HG03442 (cell line): ENCODE measurements around the gene SPNS1.
A peak's percentile ranks its signal among the peaks of the same experiment; 100 is the strongest.
"Not testable (repeated sequence)": the region's sequence is repeated elsewhere in the genome, so short reads cannot be mapped to it uniquely, and the experiment has no call there.

Experiments used
- ATAC-seq: cut with Tn5 transposase; IDR thresholded peaks from one replicate; pipeline ENCODE4 v1.9.1; 2021; ENCODE audit warnings: mild to moderate bottlenecking, moderate library complexity; ENCODE audit not compliant: unreplicated experiment

The SPNS1 gene

GRCh38 chr16:28958216-28958615 lies 16.4 kb upstream of the SPNS1 start:
- ATAC-seq = no peak

DNA sequence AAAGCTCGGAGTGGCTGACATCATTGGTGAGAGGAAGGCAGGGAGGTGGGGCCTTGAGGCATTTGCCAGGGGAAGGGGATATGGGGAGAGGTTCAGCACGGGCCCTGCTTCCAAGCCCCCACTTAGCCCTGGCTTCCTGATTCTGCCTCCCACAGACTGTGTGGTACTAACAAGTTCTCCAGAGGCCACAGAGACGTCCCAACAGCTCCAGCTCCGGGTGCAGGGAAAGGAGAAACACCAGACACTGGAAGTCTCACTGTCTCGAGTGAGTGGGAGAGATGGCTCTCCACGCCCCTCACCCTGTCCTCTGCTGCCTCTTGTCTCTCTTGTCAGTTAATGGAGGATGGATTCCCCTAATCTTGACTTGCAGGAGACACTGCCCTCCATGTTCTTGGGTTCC lies 15.7 kb upstream of the SPNS1 start:
- ATAC-seq = no peak

- no peak for ATAC-seq
These were observed 10.5 kb upstream of the SPNS1 start for GRCh38 chr16:28964072-28964471.

DNA sequence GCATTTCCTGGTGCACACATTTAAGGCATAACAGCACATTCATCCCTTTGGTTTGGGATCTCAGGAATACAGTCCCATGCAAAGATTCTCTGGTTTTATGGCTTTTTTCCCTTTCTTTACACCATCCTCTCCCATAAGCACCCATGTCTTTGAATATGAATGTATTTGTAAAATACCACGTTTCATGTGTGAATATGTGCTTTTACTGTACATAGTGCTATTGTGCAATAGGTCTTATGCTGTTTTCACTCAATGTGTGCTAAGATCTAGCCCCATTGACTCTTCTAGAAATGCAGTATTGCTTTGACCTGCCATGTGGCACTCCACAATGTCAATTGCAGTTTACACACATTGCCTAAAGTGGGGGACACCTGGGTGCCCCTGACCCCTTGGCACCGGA lies 10.1 kb upstream of the SPNS1 start:
- ATAC-seq = no peak

DNA sequence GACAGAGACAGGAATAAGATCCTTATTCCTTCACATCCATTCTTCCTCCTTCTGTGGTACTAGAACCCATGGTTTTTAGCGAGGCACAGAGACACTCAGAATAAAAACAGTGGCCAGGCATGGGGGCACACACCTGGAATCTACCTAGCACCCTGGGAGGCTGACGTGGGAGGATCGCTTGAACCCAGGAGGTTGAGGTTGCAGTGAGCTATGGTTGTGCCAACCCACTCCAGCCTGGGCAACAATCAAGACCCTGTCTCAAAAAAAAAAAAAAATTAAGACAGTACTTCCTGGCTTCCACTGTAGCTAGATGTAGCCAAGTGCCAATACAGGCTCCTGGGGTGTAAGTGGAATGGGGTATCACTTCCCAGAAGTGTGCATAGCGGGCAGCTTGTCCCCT lies 7.4 kb upstream of the SPNS1 start:
- ATAC-seq = no peak

GRCh38 chr16:28969696-28970095 lies 4.9 kb upstream of the SPNS1 start:
- not testable (repeated sequence) for ATAC-seq

DNA sequence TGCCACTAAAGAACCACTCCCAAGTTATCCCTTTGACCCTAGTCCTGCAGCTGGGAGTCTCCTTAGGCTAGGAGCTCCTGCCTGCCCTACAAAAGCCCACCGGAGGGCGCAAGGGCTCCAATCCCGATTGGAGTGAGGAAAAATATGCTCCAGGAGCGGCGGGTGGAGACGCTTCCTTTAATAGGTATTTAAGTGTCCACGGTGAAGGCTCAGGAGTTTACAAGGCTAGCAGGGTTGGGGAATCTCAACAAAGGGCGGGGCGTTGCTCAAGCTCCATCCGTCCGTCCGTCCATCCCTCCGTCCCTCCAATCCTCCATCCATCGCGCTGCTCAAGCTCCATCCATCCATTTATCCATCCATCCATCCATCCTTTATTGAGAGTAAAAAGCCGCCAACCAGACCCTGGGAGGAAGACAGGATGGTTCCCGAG lies 556 bp upstream of the SPNS1 start:
- ATAC-seq = no peak

DNA sequence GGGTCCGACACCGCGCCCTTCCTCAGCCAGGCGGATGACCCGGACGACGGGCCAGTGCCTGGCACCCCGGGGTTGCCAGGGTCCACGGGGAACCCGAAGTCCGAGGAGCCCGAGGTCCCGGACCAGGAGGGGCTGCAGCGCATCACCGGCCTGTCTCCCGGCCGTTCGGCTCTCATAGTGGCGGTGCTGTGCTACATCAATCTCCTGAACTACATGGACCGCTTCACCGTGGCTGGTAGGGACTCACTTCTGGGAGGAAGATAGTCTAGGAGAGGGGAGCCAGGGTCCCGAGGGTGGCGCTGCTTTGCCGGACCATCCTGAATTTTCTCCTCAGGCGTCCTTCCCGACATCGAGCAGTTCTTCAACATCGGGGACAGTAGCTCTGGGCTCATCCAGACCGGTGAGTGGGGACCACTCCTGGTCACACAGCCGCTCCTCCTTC lies 601 bp downstream of the SPNS1 start:
- peak; percentile 28 for ATAC-seq

DNA sequence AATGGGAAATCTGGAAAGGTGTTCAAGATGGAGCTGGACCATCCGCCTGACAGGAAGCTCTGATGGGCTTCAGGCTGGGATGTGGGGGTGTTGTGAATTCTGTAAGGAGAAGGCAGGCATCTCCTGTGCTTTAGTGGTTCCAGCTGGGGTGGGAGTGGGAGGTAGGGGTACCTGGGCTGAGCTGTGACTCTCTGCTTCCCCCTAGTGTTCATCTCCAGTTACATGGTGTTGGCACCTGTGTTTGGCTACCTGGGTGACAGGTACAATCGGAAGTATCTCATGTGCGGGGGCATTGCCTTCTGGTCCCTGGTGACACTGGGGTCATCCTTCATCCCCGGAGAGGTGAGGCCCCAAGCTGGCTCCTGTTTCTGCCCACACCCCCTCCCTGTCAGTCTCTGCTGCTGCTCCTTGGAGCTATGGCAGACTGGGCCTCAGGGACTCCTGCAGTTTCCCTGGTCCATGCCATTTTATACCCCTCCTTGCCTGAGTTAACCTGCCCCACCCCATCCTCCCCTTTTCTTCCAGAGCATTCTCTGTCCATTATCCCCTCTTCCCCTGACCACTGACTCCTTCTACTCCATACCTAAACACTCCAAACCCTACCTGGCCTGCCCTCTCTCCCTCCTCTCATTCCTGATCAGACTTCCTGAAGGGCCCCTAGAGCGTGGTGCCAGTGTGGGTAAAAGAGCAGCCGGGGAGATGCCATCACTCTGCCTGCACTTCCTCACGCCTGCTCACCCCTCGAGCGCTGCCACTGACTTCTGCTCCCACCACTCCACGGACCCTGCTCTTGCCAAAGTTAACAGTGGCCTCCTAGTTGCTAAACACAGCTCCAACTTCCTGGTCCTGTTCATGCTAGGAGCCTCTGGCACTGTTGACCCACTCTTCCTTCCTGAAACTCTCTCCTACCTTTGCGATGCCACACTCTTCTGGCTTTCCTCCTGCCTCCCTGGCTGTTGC lies 3.4 kb downstream of the SPNS1 start:
- no peak for ATAC-seq

DNA sequence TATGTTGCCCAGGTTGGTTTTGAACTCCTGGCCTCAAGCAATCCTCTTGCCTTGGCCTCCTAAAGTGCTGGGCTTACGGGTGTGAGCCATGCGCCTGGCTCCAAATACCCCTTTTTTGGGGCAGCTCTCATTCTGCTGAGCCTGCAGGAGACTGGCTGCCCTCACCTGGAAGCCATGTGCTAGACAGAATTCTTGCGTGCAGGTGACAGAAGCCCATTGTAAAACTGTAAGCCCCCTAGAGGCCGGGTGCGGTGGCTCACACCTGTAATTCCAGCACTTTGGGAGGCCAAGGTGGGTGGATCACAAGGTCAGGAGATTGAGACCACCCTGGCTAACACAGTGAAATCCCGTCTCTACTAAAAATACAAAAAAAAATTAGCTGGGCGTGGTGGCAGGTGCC lies 5.8 kb downstream of the SPNS1 start:
- ATAC-seq = not testable (repeated sequence)

DNA sequence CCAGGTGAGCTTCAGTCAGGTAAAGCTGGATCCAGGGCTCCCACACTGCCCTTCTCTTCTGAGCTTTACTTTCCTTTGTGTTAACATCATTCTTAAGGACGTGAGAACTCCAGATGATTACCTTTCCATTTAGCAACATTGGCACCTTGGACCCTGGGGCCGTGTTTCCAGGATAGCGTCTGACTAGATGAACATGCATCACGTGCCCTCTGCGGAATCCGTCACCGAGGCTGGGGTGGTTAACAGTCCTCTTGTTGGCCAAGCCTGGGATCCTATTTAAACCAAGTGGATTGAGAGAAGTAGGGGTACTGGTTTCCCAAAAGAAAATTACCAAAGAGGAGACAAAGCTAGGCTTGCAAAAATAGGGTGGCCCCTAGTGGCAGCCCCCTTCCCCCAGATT lies 6.4 kb downstream of the SPNS1 start:
- no peak for ATAC-seq

- no peak for ATAC-seq
These were observed 6.9 kb downstream of the SPNS1 start for GRCh38 chr16:28981517-28981916.

DNA sequence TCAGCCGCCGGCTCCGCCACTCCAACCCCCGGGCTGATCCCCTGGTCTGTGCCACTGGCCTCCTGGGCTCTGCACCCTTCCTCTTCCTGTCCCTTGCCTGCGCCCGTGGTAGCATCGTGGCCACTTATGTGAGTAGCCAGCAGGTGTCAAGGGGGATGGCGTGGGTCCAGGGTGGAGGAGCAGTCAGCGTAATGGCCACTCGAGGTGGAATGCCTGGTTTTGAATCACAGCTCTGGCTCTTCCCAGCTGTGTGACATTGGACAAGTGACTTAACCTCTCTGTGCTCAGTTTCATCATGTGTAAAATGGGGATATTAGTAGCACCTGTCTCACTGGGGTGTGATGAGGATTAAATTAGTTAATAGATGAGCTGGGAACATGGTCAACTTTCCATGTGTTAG lies 7.8 kb downstream of the SPNS1 start:
- ATAC-seq = no peak

DNA sequence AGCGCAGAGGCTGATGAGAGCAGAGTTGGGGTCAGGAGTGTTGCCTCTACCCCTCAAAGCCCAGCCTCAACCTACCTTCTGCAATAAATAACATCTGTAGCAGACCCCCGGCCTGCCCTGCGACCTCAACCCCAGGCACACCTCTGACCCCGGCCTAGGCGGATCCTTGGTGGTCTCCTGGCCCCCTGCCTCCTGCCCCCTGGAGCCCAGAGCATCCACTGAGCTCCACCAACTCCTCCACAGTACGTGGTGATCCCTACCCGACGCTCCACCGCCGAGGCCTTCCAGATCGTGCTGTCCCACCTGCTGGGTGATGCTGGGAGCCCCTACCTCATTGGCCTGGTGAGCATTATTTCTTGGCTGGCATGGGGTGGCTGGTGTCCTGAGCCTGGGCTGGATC lies 8.4 kb downstream of the SPNS1 start:
- ATAC-seq = no peak

DNA sequence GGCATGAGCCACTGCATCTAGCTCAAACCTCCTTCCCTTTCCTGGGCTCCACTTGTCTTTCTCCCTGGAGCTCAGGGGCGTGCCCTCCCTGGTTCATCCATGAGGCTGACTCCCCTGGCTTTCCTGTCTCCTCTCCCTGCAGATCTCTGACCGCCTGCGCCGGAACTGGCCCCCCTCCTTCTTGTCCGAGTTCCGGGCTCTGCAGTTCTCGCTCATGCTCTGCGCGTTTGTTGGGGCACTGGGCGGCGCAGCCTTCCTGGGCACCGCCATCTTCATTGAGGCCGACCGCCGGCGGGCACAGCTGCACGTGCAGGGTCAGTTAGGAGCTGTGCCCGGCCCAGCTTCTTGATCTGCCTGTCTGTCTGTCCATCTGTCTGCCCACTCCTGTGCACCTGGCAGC lies 9.1 kb downstream of the SPNS1 start:
- no peak for ATAC-seq

DNA sequence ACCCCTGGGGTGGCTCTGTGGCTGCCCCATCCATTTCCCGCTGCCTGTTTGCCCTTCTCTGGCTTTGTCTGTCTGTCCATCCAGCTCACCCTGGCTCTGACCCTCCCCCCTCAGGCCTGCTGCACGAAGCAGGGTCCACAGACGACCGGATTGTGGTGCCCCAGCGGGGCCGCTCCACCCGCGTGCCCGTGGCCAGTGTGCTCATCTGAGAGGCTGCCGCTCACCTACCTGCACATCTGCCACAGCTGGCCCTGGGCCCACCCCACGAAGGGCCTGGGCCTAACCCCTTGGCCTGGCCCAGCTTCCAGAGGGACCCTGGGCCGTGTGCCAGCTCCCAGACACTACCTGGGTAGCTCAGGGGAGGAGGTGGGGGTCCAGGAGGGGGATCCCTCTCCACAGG lies 9.5 kb downstream of the SPNS1 start:
- no peak for ATAC-seq

DNA sequence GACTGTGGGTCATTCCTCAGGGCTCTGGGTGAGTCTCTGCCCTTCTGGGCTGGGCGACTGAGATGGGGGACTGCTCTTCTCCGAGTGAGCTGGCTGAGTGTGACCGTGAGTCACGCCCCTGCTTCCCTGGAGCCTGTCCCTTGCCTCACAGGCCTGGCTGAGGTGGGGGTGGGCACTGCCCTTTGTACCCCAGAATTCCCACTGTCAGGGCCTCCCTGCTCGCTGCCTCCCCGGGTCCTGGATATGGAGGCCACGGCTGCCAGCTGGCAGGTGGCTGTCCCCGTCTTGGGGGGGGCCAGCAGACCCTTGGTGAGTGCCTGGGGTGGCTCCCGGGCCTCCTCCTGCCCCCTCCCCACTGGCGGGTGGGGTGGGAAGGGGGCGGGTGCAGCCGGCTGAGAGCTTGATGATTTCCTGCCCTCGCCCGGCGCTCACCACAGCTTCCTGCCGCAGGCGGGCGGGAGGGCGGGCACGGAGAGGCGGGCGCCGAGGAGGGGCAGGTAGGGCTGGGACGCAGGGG lies 10.1 kb downstream of the SPNS1 start, which contains the start of gene LAT:
TSS of gene LAT (plus strand) at position 434 of the 517 bp plus-strand sequence. CDS start 366 bp downstream, outside the sequence.
- ATAC-seq = no peak

- ATAC-seq = no peak
These were observed 10.8 kb downstream of the SPNS1 start for GRCh38 chr16:28985211-28986041.

DNA sequence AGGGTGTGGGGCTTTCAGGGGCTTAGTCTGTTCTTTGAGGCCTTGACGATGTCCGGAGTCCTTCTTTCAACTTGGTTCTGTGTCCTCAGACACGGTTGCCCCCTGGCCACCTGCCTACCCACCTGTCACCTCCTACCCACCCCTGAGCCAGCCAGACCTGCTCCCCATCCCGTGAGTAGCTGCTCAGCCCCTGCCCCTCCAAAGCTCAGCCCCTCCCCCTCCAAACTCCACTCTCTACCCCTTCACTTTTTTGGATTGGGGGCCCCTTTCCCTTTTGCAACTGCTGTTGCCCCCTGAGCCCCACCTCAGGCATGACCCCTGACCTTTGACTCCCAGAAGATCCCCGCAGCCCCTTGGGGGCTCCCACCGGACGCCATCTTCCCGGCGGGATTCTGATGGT lies 11.5 kb downstream of the SPNS1 start:
- no peak for ATAC-seq

- ATAC-seq = no peak
These were observed 11.9 kb downstream of the SPNS1 start for GRCh38 chr16:28986492-28986891.

DNA sequence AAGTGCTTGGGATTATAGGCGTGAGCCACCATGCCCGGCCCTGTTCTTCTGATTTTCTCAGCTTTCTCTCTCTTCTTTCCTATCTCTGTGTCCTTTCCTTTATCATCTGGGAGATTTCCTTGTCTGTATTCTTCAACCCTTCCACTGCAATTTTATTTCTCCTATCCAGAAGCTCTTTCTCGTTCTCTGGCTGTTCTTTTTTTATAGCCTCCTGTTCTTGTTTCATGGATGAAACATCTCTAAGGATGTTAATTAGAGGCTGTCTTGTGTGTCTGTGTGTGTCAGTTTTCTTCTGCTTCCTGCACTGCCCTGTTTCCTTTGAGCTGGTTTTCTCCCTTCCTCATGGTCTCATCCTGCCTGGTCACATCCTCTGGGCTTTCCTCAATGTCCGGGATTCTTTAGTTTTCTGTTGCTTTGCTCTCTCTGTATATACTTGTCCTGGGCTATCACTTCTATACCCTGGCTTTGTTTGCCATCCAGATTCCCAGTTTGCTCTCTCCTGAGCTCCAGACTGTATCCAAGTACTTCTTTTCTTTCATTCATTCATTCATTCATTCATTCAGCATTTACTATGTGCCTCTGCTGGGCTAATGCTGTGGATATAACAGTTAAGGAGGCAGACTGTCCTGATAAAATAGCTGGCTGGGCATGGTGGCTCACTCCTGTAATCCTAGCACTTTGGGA lies 12.7 kb downstream of the SPNS1 start:
- no peak for ATAC-seq
